ENCODE measurements around the gene IQGAP3. TPM values are rescaled to one million over a fixed set of nuclear protein-coding genes. Genes with fewer than 3 reads are reported as not detected.

The IQGAP3 gene
- total RNA-seq, 1 experiment from 2014 or later = 93.6 TPM

GRCh38 chr1:156593661-156593989 is 21.3 kb upstream of the IQGAP3 start:
- intact Hi-C loops (cut with micrococcal nuclease; ENCODE audit: unreplicated experiment) = no loop called here
- no peak overlapping the region for H3K27ac Mint-ChIP-seq (ENCODE audit: unreplicated experiment)
- no peaks in the 10 kb centered on the region for H3K27me3 Mint-ChIP-seq (ENCODE audit: unreplicated experiment)
- CTCF ChIA-PET = interaction anchor here (2.2 kb wide), 1 partner anchor 208 kb away, joined by 5 read pairs; no protein-coding TSS in a partner anchor
- BruUV-seq (replicated peaks) = no TSS peak
- no peak for DNase-seq
- H3K36me3 Mint-ChIP-seq (ENCODE audit: insufficient read depth, unreplicated experiment) = peaks cover 42% of the 10 kb centered on the region
- H3K4me3 Mint-ChIP-seq (ENCODE audit: low read depth, unreplicated experiment) = no peak overlapping the region
- no peak for TF ChIP-seq CTCF (IDR thresholded peaks at IDR 0.05; ENCODE audit: unreplicated experiment)
- peaks cover 6% of the 10 kb centered on the region for H3K4me1 Mint-ChIP-seq (ENCODE audit: low read depth, unreplicated experiment)
- no peaks in the 10 kb centered on the region for H3K9me3 Mint-ChIP-seq (ENCODE audit: low read depth, unreplicated experiment)

- CTCF ChIA-PET = interaction anchor here (1.2 to 2.2 kb wide), 2 partner anchors 15 to 207 kb away, joined by 5 read pairs; no protein-coding TSS in a partner anchor
Measured at GRCh38 chr1:156592910-156593660, 20.7 kb upstream of the IQGAP3 start.

GRCh38 chr1:156592158-156592909 is 20.0 kb upstream of the IQGAP3 start:
- Mint-ChIP-seq H3K4me3 (ENCODE audit: low read depth, unreplicated experiment) (peak overlapping the region; percentile 76), H3K9me3 (ENCODE audit: low read depth, unreplicated experiment) (no peaks in the 10 kb centered on the region), H3K27ac (ENCODE audit: unreplicated experiment) (peak overlapping the region; percentile 59), H3K27me3 (ENCODE audit: unreplicated experiment) (no peaks in the 10 kb centered on the region), H3K36me3 (ENCODE audit: insufficient read depth, unreplicated experiment) (peaks cover 40% of the 10 kb centered on the region), H3K4me1 (ENCODE audit: low read depth, unreplicated experiment) (peaks cover 6% of the 10 kb centered on the region)
- CTCF ChIA-PET = interaction anchor here (0.5 to 2.2 kb wide), 7 partner anchors 7 to 206 kb away, joined by 3 to 10 read pairs (median 5); partner anchors contain the start of gene GPATCH4
- BruUV-seq (replicated peaks) = no TSS peak
- TF ChIP-seq CTCF (IDR thresholded peaks at IDR 0.05; ENCODE audit: unreplicated experiment) = no peak
- no peak for DNase-seq
- intact Hi-C loops (cut with micrococcal nuclease; ENCODE audit: unreplicated experiment) = no loop called here

More at GRCh38 chr1:156592910-156593660, 20.7 kb upstream of the IQGAP3 start:
- no peak for TF ChIP-seq CTCF (IDR thresholded peaks at IDR 0.05; ENCODE audit: unreplicated experiment)
- DNase-seq = no peak
- no peaks in the 10 kb centered on the region for H3K27me3 Mint-ChIP-seq (ENCODE audit: unreplicated experiment)
- peak overlapping the region; percentile 76 for H3K4me3 Mint-ChIP-seq (ENCODE audit: low read depth, unreplicated experiment)
- H3K9me3 Mint-ChIP-seq (ENCODE audit: low read depth, unreplicated experiment) = no peaks in the 10 kb centered on the region
- peak overlapping the region; percentile 59 for H3K27ac Mint-ChIP-seq (ENCODE audit: unreplicated experiment)
- BruUV-seq (replicated peaks) = TSS peak; percentile 44
- intact Hi-C loops (cut with micrococcal nuclease; ENCODE audit: unreplicated experiment) = no loop called here
- H3K4me1 Mint-ChIP-seq (ENCODE audit: low read depth, unreplicated experiment) = peaks cover 6% of the 10 kb centered on the region
- peaks cover 40% of the 10 kb centered on the region for H3K36me3 Mint-ChIP-seq (ENCODE audit: insufficient read depth, unreplicated experiment)

- intact Hi-C loops (cut with micrococcal nuclease; ENCODE audit: unreplicated experiment) = no loop called here
- no TSS peak for BruUV-seq (replicated peaks)
- H3K9me3 Mint-ChIP-seq (ENCODE audit: low read depth, unreplicated experiment) = no peaks in the 10 kb centered on the region
Measured at GRCh38 chr1:156591432-156592157, 19.2 kb upstream of the IQGAP3 start, which contains the start of gene NAXE. TSS of gene NAXE (plus strand) at chr1:156591776. CDS start at chr1:156591805, 29 bp downstream.

More at GRCh38 chr1:156591432-156592157, 19.2 kb upstream of the IQGAP3 start, which contains the start of gene NAXE:
- no peaks in the 10 kb centered on the region for H3K27me3 Mint-ChIP-seq (ENCODE audit: unreplicated experiment)
- peak within 1 kb of the TSS; percentile 76 for H3K4me3 Mint-ChIP-seq (ENCODE audit: low read depth, unreplicated experiment)
- TF ChIP-seq CTCF (IDR thresholded peaks at IDR 0.05; ENCODE audit: unreplicated experiment) = no peak
- DNase-seq = peak; percentile 82
- H3K27ac Mint-ChIP-seq (ENCODE audit: unreplicated experiment) = peak within 1 kb of the TSS; percentile 60
- peaks cover 34% of the 10 kb centered on the region for H3K36me3 Mint-ChIP-seq (ENCODE audit: insufficient read depth, unreplicated experiment)
- peaks cover 6% of the 10 kb centered on the region for H3K4me1 Mint-ChIP-seq (ENCODE audit: low read depth, unreplicated experiment)
- CTCF ChIA-PET = interaction anchor here (0.7 to 2.2 kb wide), 8 partner anchors 8 to 206 kb away, joined by 3 to 10 read pairs (median 5); partner anchors contain the start of gene GPATCH4

Measured in Calu3 (cell line).